HG03565 (cell line): Measurements from ENCODE around the gene SPTSSB.

Experiments used
- ATAC-seq: cut with Tn5 transposase; IDR thresholded peaks from one replicate; pipeline ENCODE4 v1.9.1; 2021; ENCODE audit warnings: mild to moderate bottlenecking, moderate library complexity; ENCODE audit not compliant: unreplicated experiment

SPTSSB gene

DNA sequence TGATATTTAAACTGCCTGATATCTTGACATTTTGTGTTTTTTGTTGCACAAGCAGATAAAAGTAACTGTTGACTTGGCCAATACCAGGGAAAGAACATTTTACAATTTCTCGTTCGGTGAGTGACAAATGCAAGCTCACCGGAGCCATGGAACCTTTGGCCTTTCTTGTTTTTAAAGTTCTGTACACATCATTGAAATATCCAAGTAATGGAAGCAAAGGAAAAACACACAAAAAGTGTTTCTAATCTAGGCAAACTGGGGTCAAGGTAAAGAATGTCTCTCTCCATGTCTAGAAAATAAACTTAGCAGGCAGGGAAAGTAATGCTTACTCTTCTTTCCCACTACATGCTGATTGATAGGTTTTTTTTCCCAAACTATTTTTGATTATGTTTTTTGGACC is 27.8 kb downstream of the SPTSSB start:
- ATAC-seq = no peak

DNA sequence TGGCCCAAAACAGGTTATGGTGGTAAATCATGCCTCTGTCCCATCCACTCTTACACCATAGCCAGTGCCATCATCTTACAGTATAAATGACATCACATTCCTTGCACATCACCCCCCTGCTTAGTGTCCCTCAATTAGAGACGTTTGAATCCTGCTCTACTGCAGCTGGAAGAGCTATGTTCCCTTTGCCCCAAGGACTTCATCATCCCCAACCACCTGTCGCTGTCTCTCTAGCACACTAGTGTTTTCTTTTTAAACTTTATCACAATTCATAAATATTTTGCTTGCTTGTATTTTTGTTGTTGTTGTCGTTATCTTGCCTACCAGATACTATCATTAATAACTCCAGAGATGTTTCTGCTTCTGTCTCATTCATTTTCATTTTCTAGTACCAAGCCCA is 28.7 kb downstream of the SPTSSB start:
- no peak for ATAC-seq

DNA sequence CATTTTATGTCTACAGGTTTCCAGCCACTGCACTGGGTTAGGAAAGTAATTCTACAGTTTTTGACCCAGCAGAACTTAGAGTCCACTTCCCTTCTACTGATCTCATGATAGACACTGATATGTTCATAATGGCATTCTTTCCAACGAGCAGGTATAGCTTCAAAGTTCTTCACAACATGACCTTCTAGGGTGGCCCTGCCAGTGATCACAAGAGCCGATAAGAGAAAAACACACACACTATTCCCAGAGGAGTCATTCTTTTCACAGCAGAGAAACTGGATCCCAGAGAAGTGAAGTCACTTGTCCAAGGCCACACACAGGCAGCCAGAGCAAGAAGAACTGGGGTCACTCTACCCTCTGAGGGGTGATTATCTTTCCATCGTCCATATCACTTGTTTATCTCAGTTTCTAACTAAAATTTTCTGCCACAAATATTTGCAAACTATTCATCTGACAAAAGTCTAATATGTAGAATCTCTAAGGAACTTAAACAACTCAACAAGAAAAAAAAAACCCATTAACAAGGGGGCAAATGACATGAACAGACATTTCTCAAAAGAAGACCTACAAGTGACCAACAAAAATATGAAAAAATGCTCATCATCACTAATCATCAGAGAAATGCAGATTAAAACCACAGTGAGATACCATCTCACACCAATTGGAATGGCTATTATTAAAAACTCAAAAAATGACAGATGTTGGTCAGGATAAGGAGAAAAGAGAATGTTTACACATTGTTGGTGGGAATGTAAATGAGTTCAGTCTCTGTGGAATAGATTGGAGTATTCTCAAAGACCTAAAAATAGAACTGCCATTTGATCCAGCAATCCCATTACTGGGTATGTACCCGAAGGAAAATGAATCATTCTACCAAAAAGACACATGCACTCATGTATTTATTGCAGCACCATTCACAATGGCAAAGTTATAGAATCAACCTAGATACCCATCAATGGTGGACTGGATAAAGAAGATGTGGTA is 31.5 kb downstream of the SPTSSB start:
- ATAC-seq = no peak

DNA sequence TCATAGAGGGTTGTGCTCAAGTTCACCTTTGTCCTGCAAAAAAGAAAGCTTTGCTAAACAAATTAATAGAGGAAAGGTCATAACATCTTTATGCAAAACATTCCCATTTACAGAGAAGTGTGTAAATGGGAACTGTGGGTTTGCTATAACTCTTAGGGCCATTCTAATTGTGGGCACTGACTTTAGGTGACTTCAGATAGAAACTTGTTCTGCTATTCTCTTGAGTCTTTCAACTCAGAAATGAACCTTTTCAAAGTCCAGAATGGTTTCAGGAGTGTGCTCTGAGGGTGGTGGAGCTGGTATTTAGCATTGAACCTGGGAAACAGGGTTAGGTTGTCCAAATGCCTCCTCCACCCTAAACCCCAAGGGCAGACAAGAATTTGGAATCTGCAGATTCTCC is 34.0 kb downstream of the SPTSSB start:
- ATAC-seq = no peak

DNA sequence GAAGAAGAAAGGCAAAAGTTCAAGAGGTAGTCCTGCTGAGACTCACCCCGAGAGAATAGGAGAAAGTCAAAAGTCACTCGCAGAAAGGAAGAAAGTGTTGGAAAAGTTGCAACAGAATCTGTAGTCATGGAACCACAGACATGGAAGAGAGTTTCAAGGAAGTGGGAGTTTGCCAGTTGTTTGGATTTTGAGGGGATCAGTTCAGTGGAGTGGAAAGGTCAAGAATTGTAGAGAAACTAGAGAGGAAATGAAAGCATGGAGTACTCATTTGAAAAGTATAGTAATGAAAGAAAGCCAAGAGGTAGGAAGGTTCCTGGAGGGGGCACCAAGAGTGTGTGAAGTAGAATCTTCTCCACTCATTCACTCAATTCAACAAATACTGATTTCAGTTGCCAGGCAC is 34.7 kb downstream of the SPTSSB start:
- ATAC-seq = no peak

DNA sequence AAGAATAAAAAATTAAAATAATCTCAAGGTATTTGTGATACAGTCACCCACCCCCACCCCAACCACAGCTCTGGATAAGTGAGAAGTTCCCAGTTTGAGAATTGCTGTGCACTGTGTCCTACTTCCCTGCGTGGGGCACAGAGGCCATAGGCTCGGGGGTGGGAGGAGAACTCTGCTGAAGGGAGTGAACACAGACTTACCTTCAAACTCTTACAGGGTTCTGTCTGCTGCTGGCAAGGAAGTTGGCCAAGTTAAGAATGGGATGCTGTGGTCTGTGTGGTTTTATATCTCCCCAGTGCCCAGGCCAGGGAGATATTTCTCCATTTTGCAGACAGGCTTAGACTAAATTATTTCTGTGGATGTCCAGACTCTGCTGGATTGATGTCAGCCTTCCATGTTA is 37.6 kb downstream of the SPTSSB start:
- ATAC-seq = no peak

DNA sequence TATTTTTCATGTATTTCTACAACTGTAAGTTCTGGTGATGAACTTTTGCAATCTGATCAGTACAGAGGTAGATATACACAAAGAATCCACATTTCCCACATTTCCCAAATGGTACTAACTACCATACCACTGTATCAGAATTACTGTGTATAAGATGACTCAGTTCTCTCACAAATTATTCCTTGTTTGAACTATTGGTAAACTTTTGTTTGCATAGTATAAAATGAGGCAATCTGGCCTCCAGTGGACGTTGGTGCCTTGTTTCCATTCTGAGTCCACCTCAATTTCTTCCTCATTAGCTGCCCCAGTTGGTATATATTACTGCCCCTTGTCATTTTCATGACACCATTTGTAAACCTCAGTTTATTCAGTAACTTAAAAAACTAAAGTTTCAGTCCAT is 38.5 kb downstream of the SPTSSB start:
- ATAC-seq = no peak

DNA sequence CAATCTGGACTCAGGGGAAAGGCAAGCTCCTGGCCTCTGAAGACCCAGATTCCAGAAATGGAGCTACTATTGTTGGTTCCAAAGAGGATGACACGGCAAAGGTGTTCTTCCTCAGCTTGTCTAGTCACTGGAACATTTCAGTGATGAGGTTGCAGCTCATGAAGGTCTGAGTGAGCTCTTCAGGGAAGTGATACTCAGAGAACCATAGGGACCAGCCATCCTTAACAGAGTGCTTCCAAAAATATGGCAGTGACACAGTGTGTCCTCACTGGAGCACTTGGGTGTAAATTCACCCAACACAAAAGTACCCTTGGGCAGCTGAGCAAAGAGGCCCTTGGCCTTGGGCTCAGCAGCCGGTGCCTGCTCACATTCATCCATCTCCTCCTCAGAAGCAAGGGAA is 46.3 kb downstream of the SPTSSB start:
- ATAC-seq = no peak

DNA sequence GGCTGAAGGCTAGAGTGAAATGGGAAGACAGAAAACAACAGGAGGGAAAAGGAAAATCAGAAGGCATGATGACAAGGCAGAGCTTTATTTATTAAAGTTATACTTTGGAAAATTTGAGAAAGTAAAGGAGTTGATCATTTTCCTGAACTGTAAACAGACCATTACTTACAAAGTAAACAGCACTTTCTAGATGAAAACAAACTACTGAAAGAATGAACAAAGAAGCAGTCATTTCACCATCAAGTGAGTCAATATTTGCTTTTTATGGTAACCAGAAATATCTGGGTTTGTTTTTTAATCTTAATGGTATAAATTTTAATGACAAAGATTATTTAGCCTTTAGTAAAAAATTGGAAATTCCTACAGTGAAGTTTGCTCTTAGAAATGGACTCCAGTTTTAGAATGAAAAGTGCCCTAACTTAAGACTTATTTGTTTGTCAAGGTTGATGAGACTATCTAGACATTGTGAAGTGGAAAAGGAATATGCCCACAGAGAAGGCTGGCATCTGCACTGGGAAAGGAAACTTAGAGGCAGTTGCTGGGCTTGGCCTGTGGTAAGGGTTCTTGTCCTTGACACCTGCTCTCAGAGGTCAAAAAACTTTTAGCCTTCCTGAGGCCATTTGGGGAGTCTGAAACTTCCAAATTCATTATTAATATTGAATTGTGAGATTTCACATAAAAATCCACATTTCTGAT is 47.2 kb downstream of the SPTSSB start:
- ATAC-seq = no peak

DNA sequence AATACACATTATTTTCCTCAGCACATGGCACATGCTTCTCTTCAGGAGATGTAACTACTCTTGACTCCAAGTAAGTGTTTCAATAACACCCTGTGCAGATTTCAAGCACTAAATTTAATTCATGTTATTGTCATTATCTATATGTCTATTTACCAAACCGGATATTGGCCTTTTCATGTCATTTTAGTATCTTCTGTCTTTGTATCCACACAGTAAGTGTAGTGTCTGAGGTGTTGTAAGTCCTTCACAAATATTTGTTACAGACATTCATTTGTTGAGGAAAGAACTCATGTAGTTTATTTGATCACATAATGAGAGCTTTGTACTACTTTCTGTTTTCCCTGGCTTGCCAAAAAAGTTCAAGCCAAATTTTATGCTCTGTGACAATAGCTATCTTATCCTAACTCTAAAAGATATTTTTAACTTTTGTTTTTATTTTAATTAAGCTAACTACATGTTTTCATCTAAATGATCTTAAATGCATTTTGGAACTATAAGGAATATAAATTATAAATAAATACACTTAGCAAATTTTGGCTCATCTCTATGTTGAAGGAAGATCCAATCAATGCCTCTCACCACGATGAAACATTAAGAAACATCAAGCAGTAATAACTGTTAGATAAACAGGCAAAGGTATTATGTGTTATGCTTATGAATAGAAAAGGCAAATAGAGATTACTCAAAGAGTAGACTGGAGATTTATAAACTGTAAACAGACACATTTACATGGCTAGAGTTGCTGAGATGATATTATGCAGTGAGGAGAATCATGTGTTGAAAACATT is 48.3 kb downstream of the SPTSSB start:
- ATAC-seq = no peak

DNA sequence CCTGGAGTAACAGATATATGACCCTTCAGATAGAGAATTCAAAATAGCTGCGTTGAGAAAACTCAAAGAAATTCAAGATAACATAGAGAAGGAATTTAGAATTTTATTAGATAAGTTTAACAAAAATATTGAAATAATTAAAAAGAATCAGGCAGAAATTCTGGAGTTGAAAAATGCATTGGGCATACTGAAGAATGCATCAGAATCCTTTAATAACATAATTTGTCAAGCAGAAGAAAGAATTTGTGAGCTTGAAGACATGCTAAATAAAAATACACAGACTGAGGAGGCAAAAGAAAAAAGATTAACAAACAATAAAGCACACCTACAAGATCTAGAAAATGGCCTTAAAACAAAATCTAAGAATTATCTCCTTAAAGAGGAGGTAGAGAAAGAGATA is 50.5 kb downstream of the SPTSSB start:
- no peak for ATAC-seq

DNA sequence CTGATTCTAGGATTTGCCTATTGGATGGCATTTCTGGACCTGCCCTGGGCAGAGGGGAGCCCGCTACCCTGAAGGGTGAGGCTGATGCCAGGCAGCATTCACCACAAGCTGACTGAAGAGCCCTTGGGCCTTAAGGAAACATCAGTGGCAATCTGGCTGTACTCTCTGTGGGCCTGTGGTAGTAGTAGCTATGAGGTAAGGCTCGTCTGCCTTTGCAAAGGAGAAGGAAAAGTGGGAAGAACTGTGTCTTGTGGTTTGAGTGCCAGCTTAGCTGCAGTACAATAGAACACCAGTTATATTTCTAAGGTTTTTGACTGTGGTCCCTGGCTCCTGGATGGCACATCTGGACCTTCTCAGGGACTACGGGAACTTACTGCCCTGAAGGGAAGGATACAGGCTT is 51.5 kb downstream of the SPTSSB start:
- no peak for ATAC-seq

DNA sequence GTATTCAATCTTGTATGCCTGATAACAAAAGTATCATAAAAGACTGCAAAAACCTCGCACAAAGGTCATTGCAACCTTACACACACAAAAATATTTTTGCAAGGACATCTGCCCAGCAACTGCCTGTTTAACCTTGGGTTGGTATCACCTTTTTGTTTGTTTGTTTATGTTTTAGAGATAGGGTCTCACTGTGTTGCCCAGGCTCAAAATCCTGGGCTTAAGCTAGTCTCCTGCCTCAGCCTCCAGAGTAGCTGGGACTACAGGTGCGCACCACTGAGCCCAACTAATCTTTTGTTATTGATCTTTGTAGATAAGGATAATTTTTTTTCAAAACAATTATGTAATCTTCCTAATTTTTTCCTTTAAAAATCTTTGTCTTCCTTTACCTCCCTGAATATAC is 54.2 kb downstream of the SPTSSB start:
- ATAC-seq = no peak

DNA sequence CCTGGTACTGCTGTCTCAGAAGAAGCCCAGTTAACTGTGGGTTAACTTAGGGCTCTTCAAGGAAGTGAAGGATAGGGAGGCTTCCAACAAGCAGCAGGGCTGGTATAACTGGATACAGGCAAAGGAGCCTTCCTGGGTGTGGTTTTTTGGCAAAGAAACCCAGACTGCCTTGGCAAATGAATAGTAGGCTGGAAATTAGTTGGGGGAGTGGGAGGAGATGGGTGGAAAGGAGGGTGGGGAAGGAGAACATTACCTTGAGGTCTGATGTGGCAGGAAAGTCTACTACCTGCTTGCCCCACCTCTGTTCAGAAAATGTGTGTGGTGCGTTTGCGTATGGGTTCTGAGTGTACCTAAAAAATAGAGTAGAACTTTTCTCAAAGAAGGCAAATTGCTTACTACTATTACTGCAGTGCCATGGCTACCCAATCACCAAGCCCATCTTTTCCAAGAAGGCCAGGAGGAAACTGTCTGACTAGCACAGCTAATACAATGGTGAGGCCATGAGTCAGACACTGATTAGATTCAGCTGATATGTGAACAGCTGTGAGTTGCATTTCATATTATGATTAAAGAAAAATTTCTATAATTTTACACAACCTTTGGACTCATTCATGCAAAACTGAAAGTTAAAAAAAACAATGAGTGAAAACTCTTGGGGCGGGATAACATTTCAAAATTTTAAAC is 55.2 kb downstream of the SPTSSB start:
- ATAC-seq = no peak

DNA sequence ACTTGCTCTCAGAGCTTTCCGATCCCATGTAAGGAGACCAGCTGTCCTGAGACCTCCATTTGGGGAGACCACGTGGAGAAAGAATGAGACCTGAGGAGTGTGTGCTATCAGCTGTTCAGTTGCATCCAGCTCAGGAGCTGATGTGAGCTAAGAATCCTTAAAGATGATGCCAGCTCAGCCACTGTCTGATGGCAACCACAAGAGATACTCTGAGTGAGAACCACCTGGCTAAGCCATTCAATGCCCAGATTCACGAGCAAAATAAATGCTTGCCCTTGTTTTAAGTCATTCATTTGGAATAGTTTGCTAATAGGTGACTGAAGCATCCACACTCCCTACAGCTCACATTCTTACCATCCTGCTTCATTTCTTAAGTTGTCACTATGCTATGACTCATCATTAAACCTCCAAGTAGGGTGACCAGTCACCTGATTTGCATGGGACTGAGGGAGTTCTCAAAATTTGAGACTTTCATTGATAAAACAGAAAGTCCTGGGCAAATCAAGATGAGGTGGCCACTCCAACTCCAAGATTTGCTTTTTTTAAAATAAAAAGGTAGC is 56.4 kb downstream of the SPTSSB start:
- ATAC-seq = peak; percentile 56

DNA sequence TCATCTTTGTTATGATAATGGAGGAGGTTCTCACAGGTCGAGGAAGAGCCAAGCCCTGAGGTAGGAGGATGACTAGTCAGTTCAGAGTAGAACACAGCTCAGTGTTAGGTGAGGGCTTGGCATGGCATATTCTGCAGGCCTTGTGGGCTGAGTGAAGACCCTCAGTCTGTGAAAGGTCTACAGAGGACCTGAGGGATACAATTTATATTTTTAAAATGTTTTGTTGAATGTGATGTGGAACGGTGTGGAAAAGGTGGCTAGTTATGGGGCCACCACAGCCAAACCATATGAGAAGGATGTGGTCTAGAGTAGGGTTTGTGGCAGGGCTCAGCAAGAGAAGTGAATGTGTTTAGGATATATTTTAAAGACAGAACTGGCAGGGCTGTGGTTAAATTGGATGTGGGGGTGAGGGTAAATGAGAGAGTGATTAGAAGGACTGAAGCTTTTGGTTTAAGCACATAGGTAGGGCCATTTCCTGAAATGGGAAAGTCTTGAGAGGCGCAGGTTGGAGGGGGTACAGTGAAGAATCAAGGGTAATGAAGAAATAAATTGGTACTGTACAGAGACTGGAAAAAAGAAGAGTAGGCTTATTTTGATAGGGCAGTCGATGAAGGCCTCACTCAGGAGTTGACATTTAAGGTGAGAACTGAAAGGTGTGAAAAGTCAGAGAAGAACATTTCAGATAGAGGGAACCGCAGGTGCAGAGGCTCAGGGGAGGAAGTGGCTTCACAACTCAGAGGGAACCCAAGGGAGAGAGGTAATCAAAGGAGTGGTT is 60.5 kb downstream of the SPTSSB start:
- peak; percentile 72 for ATAC-seq

DNA sequence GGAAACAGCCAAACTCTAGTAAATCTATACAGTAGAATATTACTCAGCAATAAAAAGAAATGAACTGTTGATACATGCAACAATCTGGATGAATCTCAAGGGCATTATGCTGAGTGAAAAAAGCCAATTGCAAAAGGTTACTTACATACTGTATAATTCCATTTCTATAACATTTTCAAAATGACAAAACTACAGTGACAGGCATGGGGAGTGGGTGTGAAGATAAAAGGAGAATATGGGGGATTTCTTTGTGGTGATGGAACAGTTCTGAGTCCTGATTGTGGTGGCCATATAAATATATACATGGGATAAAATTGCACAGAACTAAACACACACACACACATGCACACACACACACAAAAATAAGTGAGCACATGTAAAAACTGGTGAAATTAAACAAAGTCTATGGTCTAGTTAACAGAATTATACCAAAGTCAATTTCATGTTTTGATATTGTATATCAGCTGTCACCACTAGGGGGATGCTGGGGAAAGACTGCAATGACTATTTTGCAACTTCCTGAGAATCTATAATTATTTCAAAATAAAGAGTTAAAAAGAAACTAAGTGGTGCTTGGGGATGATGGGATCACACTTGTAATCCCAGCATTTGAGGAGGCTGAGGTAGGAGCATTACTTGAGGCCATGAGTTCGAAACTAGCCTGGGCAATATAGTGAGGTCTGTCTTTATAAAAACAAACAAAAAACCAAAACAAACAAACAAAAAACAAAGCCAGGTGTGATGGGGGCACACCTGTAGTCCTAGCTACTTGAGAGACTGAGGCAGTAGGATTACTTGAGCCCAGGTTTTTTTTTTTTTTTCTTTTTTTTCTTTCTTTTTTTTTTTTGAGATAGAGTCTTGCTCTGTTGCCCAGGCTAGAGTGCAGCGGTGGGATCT is 66.0 kb downstream of the SPTSSB start:
- ATAC-seq = no peak

DNA sequence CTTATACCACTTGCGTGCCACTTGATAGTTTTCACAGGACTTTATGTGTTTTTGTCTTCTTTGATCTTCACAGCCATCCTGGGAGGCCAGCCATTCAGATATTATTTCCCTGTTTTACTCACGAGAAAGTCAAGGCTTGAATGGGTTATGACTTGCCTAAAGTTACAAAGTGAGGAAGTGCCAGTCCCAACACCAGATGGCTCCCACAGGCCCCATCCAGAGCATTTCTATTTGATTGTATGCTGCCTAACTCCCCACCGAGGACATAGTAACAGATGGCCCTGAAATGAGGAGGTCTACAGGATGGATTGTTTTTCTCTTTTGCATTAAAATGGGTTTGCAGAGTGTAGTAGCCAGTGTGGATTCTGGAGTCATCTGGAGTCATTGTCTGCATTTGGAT is 74.5 kb downstream of the SPTSSB start:
- ATAC-seq = no peak

DNA sequence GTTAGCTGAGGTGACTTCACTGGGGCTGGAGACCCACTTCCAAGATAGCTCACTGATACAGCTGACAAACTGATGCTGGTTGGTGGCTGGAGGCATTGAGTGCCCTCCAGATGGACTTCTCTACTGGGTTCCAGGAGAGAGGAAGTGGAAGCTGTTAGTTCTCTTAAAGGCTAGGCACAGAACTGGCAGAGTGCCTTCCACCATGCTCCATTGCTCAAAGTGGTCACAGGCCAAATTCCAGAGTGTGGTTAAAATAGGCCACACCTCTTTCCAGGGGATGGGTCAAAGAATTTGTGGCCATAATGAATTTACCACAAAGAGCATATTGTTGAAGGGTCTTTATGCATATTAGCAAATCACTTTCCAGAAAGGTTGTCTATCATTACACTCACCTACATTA is 76.0 kb downstream of the SPTSSB start:
- ATAC-seq = no peak
